GM12874 (cell line): ENCODE measurements around the gene RPS6KA5.

Experiments used
- TF ChIP-seq, protein P1 (sequence below): IDR thresholded peaks from 2 replicates; pipeline ENCODE4 v1.5.1; 2011; ENCODE audit warnings: low read depth, mild to moderate bottlenecking, control low read depth, low read length, moderate library complexity; ENCODE audit not compliant: insufficient read depth

The RPS6KA5 gene

DNA sequence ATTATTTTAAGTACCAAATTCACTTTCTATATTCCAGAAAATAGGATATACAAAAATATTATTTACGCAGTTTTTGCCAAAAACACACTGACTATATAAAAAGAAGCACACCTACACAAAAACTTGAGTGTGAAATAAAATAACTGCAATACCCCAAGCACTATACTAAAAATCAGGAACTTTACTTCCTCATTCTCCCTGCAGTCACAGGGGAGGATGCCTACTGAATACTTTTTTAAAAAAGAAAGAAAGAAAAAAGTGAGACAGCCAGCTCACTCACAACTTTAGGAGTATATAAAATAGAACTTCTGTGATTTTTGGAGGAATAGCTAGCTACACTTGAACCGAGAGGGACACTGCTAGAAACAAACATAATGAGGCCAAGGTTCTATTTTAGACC lies 12.2 kb downstream of the RPS6KA5 start:
- TF ChIP-seq, protein P1, sequence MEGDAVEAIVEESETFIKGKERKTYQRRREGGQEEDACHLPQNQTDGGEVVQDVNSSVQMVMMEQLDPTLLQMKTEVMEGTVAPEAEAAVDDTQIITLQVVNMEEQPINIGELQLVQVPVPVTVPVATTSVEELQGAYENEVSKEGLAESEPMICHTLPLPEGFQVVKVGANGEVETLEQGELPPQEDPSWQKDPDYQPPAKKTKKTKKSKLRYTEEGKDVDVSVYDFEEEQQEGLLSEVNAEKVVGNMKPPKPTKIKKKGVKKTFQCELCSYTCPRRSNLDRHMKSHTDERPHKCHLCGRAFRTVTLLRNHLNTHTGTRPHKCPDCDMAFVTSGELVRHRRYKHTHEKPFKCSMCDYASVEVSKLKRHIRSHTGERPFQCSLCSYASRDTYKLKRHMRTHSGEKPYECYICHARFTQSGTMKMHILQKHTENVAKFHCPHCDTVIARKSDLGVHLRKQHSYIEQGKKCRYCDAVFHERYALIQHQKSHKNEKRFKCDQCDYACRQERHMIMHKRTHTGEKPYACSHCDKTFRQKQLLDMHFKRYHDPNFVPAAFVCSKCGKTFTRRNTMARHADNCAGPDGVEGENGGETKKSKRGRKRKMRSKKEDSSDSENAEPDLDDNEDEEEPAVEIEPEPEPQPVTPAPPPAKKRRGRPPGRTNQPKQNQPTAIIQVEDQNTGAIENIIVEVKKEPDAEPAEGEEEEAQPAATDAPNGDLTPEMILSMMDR = no peak

DNA sequence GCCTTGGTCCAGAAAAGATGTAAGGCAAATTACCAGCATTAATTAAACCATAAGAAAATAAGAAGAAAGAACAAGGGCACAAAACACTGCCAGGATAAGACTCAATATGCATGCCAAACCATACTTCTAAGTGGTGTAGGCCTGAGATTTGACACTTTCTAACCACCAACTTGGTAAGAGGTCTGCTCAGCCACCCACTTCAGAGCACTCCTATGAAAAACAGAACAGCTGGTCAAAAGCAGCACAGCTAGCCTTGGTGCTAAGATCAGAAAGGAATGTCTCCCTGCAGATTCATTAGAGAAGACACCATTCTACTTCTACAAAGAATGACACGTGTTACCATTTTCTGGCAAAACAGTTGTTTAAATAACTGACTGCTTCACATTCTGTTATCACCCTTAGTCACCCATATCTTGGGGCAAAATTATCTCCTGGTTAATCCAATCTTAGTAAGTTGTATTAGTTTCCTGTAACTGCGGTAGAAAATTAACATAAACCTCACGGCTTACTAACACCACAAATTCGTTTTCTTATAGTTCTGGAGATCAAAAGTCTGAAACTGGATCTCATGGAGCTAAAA lies 13.2 kb downstream of the RPS6KA5 start:
- TF ChIP-seq, protein P1 = no peak

DNA sequence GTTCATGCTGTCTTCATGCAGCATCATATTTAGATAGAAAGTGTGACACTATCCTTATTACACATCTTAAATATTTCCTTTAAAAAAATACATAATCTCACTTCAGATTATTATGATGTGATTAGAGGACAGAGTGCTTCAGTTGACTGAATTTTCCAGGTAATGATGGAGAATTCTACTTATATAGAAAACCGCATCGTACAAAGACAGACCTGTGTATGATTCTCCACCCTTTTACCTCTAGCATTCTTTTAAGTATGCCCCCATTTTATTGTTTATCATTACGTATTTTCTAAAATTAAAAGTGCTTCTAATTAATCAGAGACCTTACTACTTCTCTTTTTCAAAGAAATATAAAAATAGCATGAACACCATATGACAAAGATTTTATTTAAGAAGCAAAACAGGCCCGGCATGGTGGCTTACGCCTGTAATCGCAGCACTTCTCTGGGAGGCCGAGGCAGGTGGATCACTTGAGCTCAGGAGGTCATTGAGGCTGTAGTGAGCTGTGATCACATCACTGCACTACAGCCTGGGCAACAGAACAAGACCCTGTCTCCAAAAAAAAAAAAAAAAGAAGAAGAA lies 13.9 kb downstream of the RPS6KA5 start:
- TF ChIP-seq, protein P1 = no peak

DNA sequence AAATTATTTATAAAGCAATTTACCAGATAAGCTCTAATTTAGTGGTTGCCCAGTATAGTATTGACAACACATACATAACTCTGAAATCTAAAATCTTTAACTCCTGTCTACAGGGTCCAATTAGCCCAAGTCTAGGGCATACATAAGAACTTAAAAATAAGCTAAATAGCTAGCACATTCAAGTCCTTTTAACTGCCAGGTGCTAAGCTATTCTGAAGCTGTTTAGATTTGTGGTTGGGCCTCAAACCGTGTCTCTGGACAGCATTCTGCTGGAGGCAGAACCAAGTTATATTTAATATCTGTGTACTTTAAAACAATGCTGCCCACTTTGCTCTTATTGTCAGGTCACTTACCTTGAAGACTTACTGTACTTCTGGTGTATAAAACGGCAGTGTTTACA lies 19.0 kb downstream of the RPS6KA5 start:
- TF ChIP-seq, protein P1 = no peak

DNA sequence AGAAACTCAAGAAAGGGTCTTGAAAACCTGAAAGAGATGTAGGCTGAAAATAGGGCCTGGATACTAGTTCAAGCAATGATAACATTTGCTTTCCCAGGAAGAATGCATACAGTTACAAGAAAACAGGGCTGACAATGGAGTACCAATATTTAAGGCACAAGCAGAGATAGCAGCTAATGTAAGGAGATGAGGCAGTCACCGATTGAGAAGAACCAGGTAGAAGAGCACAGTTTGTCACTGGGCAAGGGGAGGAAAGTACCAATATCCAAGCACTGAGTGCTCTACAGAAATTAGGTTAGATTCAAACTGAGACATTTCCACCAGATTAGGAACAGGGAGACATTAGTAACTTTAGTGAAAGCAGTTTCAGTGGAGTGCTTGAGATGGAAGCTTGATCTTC lies 19.9 kb downstream of the RPS6KA5 start:
- TF ChIP-seq, protein P1 = no peak

DNA sequence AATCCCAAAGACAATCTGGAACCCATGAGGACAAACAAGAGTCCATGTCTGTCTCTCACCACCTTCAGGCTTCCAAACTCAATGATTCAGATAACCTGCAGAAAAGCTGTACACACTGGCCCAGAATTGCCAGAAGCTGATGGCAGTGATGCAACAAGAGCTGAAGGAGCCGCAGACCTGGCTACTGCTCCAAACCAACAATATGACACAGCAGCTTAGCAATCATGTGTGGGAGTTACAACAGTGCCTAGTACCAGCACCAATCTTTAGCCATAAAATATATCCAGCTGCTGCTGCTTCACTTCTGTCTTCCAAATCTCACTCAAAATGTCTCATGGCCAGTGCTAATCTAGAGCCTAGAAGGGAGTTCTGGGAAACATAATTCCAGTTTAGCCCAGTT lies 22.0 kb downstream of the RPS6KA5 start:
- TF ChIP-seq, protein P1 = no peak

DNA sequence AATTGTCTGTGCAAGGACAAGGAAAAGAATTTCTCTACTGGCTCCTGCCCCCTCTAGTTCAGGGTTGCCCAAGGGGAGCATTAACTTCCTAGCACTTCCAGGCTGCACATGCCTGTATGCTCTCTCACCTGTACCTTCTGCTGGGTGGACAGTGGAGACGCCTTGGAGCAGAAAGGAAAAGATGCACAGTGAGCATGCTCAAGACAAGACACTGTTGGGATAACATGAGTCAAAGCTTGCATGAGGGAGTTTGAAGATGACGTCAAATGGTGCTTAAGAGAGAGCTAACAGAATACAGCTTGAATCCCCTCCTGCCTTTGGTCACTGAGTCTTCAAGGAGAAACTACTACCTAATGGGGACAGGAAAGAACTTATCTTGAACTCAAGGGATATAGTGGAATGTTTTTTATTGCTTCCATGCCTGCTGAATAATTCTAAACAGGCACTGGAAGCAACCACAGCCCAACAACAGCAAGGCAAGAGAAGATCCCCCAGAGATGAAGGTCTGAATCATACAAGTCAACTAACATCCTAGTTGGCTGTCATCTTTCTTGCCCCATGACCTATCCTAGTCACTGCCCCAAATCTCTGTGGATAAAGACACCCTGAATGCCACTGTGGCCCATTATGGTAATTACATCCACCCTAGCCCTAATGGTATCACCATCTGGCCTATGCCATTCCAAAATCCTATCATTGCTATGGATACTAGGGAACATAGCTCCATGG lies 23.5 kb downstream of the RPS6KA5 start:
- TF ChIP-seq, protein P1 = no peak
